GM12878 (cell line): ENCODE results near the gene VIPAS39. TPM values are rescaled to one million over a fixed set of nuclear protein-coding genes. Genes with fewer than 3 reads are reported as not detected.

ENCODE experiments used
- ATAC-seq: fragments of 200-7000 bp; cut with Tn5 transposase; 3 replicates; pipeline ENCODE4 v1.9.1; 2020; ENCODE audit warnings: mild to moderate bottlenecking, moderate library complexity
- BruUV-seq: library from RNA; stranded (reverse); fragments of 400-500 nt; replicated peaks from 2 replicates; lab custom pipeline; 2021; lab: Mats Ljungman, UMichigan
- CTCF ChIA-PET: fragments of 300-600 bp; sonication (Branson Sonifier 250); formaldehyde crosslinking; extraction: SDS; loops from one replicate; lab custom pipeline; 2021; ENCODE audit warnings: inconsistent platforms; lab: Yijun Ruan, JAX
- POLR2A ChIA-PET: fragments of 350-600 bp; formaldehyde crosslinking; extraction: SDS; loops from one replicate; lab custom pipeline; 2021; ENCODE audit warnings: inconsistent platforms; lab: Charles Lee
- RAD21 ChIA-PET: fragments of 300-600 bp; sonication (Branson Sonifier 250); formaldehyde crosslinking; loops from one replicate; lab custom pipeline; 2023; ENCODE audit warnings: antibody characterized with exemption; ENCODE audit not compliant: unreplicated experiment; lab: Charles Lee
- SMC1A ChIA-PET: fragments of 300-600 bp; sonication (Branson Sonifier 250); formaldehyde crosslinking; loops from one replicate; lab custom pipeline; 2023; ENCODE audit not compliant: unreplicated experiment, uncharacterized antibody; lab: Charles Lee
- DNase-seq: peaks from one replicate; pipeline ENCODE4 v3.0.0-alpha.2; 2011; ENCODE audit warnings: low read depth, low spot score
- FAIRE-seq: peaks from 3 replicates; lab custom pipeline; 2011; peaks lifted over from hg19 to GRCh38; lab: Jason Lieb, UNC
- H2AFZ ChIP-seq: 2 replicates; pipeline ENCODE4 v1.6.0; 2011; ENCODE audit warnings: low read depth, low read length, control low read depth; ENCODE audit not compliant: control insufficient read depth
- H3K27ac ChIP-seq: 2 replicates; pipeline ENCODE4 v1.5.1; 2011; ENCODE audit warnings: control low read depth; ENCODE audit not compliant: control insufficient read depth, insufficient read depth
- H3K27me3 ChIP-seq, 2 experiments: replicated peaks in 1 of 2; 2 replicates each; pipeline versions ENCODE4 v1.6.0 to v1.6.1; 2011; ENCODE audit warnings: low read length in 1 of 2; ENCODE audit not compliant: control insufficient read depth in 2 of 2, insufficient read depth in 2 of 2
- H3K36me3 ChIP-seq, 2 experiments: 2 replicates each; pipeline ENCODE4 v1.5.1; 2011; ENCODE audit warnings: low read length in 1 of 2; ENCODE audit not compliant: control insufficient read depth in 2 of 2, insufficient read depth in 2 of 2
- H3K4me1 ChIP-seq: 2 replicates; pipeline ENCODE4 v1.6.1; 2011; ENCODE audit warnings: mild to moderate bottlenecking, low read length, moderate library complexity, mixed read lengths; ENCODE audit not compliant: control insufficient read depth, insufficient read depth
- H3K4me2 ChIP-seq: 2 replicates; pipeline ENCODE4 v1.6.0; 2011; ENCODE audit warnings: control low read depth; ENCODE audit not compliant: control insufficient read depth, insufficient read depth
- H3K4me3 ChIP-seq: fragments of 200-600 bp; sonication (generic); 2 replicates; pipeline ENCODE4 v1.5.1; 2016
- H3K79me2 ChIP-seq: 2 replicates; pipeline ENCODE4 v1.6.0; 2011; ENCODE audit warnings: low read length; ENCODE audit not compliant: control insufficient read depth, insufficient read depth
- H3K9ac ChIP-seq: 2 replicates; pipeline ENCODE4 v1.8.0; 2011; ENCODE audit warnings: low read length, control low read depth, mixed read lengths; ENCODE audit not compliant: control insufficient read depth, insufficient read depth
- H3K9me3 ChIP-seq: replicated peaks from 3 replicates; pipeline ENCODE4 v1.5.1; 2011; ENCODE audit warnings: mild to moderate bottlenecking, low read length; ENCODE audit not compliant: control insufficient read depth, insufficient read depth
- H4K20me1 ChIP-seq: 2 replicates; pipeline ENCODE4 v1.6.0; 2011; ENCODE audit not compliant: control insufficient read depth, insufficient read depth
- CEBPB ChIP-seq, 2 experiments: fragments of 150-350 bp in 1 of 2; IDR thresholded peaks; 2 replicates each; pipeline ENCODE4 v1.6.1; 2012 to 2014; ENCODE audit warnings: low read depth in 2 of 2, low read length in 2 of 2, borderline replicate concordance in 1 of 2, inconsistent platforms in 1 of 2
- CHD1 ChIP-seq: IDR thresholded peaks from 2 replicates; pipeline ENCODE4 v1.6.1; 2012; ENCODE audit warnings: low read depth, low read length, improper control_type of control experiment
- CREM ChIP-seq: IDR thresholded peaks from 2 replicates; pipeline ENCODE4 v1.6.1; 2014; ENCODE audit warnings: antibody characterized with exemption, low read depth
- CUX1 ChIP-seq: IDR thresholded peaks from 2 replicates; pipeline ENCODE4 v1.6.1; 2012; ENCODE audit warnings: improper control_type of control experiment, low read depth, low read length; ENCODE audit not compliant: insufficient replicate concordance
- KAT2A ChIP-seq: conservative IDR thresholded peaks from 2 replicates; pipeline ENCODE4 v1.6.1; 2011; ENCODE audit warnings: low read depth, low read length; ENCODE audit not compliant: control insufficient read depth
- POLR2A ChIP-seq: IDR thresholded peaks from 2 replicates; pipeline ENCODE4 v1.6.1; 2011; ENCODE audit warnings: low read depth, mild to moderate bottlenecking, low read length
- RAD51 ChIP-seq: fragments of 450-650 bp; IDR thresholded peaks from 2 replicates; pipeline ENCODE4 v1.6.1; 2016; ENCODE audit warnings: moderate library complexity, mild to moderate bottlenecking, inconsistent platforms
- WGBS: methylation state at CpG from one replicate; pipeline ENCODE4 v1.1.6; 2016; ENCODE audit warnings: low lambda C conversion rate; ENCODE audit not compliant: insufficient replicate concordance, insufficient coverage; ENCODE audit errors: missing lambda C conversion rate; 5-methylcytosine and 5-hydroxymethylcytosine counted together
- in situ Hi-C: fragments of 300-500 bp; cut with MboI; formaldehyde crosslinking; loops from 9 replicates; pipeline ENCODE4 v1.14.3; 2018; ENCODE audit warnings: mixed read lengths
- intact Hi-C: fragments of 100-400 bp; cut with micrococcal nuclease; formaldehyde crosslinking; loops from one replicate; pipeline ENCODE4 v1.14.2; 2022; ENCODE audit not compliant: unreplicated experiment
- polyA plus RNA-seq, 11 experiments: library from polyadenylated mRNA; depleted of rRNA in 4 of 11; unstranded in 6 of 11; stranded (reverse) in 5 of 11; fragments of >200 nt; fragmentation: Nextera tagmentation in 4 of 11; fragmentation: Illumina TruSeq in 1 of 11; extraction: Ambion mirVana in 4 of 11; extraction: Trizol in 1 of 11; gene quantifications; 1 replicate in 1 of 11; 2 replicates in 10 of 11; pipeline versions ENCODE4 v1.2.1 to v1.2.3, GENCODE V29; 2011 to 2016; ENCODE audit warnings: inconsistent platforms in 2 of 11, missing spikeins in 2 of 11, low read depth in 1 of 11
- total RNA-seq, 4 experiments: library from RNA; depleted of rRNA in 3 of 4; stranded (reverse); fragments of >200 nt in 3 of 4; fragmentation: Illumina TruSeq in 1 of 4; extraction: Trizol in 1 of 4; gene quantifications; 2 replicates each; pipeline versions ENCODE4 v1.2.1 to v1.2.3, GENCODE V29; 2013 to 2021
- TF ChIP-seq, protein P1 (sequence below): IDR thresholded peaks from 2 replicates; pipeline ENCODE4 v1.6.1; 2011; ENCODE audit warnings: borderline replicate concordance, low read depth, mild to moderate bottlenecking, moderate library complexity, mixed read lengths, low read length; ENCODE audit not compliant: insufficient read depth; ENCODE audit errors: extremely low read length
- TF ChIP-seq, protein P2 (sequence below): fragments of 450-650 bp; IDR thresholded peaks from 2 replicates; pipeline ENCODE4 v1.6.1; 2018; ENCODE audit warnings: borderline replicate concordance, mild to moderate bottlenecking; ENCODE audit not compliant: partially characterized antibody

VIPAS39 gene
- total and polyA plus RNA-seq, 10 of the 15 experiments (the other 5 are each of a cell fraction or from before 2014, with no cell fraction given): 6.7 to 38.8 (median 18.5) TPM

GRCh38 chr14:77376771-77377501 is 80.5 kb downstream of the VIPAS39 start, which contains the start of the genes SAMD15 and TMED8:
SAMD15 (plus strand) TSS chr14:77377379; CDS start chr14:77377419, 40 bp downstream.
TMED8 (minus strand) TSS chr14:77377094; CDS start chr14:77377053, 41 bp downstream.
- Histone ChIP-seq H2AFZ (peak within 1 kb of the TSS; percentile 99), H3K27ac (peak within 1 kb of the TSS; percentile 89), H3K79me2 (peaks cover 45% of the 10 kb centered on the region), H4K20me1 (no peaks in the 10 kb centered on the region), H3K9me3 (no peaks in the 10 kb centered on the region), H3K9ac (peak within 1 kb of the TSS; percentile 95), H3K4me3 (peak within 1 kb of the TSS; percentile 83), H3K36me3 (no peaks in the 10 kb centered on the region), H3K27me3 (no peaks in the 10 kb centered on the region), H3K4me2 (peak within 1 kb of the TSS; percentile 86), H3K4me1 (peaks cover 15% of the 10 kb centered on the region)
- WGBS: 1% methylated on average over 63 of the region's 69 CpGs
- in situ Hi-C loops (no loop called here), intact Hi-C loops (loop anchor here (2.0 kb wide), 1 partner anchor 82 kb away; the partner anchor contains the start of gene AHSA1)
- RAD21 ChIA-PET: interaction anchor here (0.7 to 1.8 kb wide), 10 partner anchors 11 to 231 kb away, joined by 3 to 21 read pairs (median 4); partner anchors contain the start of genes GSTZ1, POMT2 and VIPAS39
- CTCF ChIA-PET: interaction anchor here (0.6 to 1.8 kb wide), 6 partner anchors 14 to 278 kb away, joined by 3 to 10 read pairs (median 7); partner anchors contain the start of gene GSTZ1
- POLR2A ChIA-PET: interaction anchor here (0.5 to 1.4 kb wide), 6 partner anchors 11 to 228 kb away, joined by 3 to 7 read pairs (median 4); partner anchors contain the start of genes AHSA1, GSTZ1 and POMT2
- BruUV-seq: no TSS peak
- DNase-seq: peak; percentile 53
- peak; percentile 94 for ATAC-seq
- SMC1A ChIA-PET: interaction anchor here (0.8 to 1.4 kb wide), 7 partner anchors 9 to 235 kb away, joined by 3 to 8 read pairs (median 4); partner anchors contain the start of gene GSTZ1
- peak; percentile 57 for FAIRE-seq
- TF ChIP-seq CUX1 (no peak), CREM (no peak), KAT2A (no peak), CHD1 (no peak), RAD51 (no peak), POLR2A (peak; percentile 75), CEBPB (IDR thresholded peaks at IDR 0.05; ENCODE audit: borderline replicate concordance in 1 of 2, low read depth in 2 of 2, low read length in 2 of 2) (no peak)
- TF ChIP-seq, protein P1, sequence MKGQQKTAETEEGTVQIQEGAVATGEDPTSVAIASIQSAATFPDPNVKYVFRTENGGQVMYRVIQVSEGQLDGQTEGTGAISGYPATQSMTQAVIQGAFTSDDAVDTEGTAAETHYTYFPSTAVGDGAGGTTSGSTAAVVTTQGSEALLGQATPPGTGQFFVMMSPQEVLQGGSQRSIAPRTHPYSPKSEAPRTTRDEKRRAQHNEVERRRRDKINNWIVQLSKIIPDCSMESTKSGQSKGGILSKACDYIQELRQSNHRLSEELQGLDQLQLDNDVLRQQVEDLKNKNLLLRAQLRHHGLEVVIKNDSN: no peak
- TF ChIP-seq, protein P2, sequence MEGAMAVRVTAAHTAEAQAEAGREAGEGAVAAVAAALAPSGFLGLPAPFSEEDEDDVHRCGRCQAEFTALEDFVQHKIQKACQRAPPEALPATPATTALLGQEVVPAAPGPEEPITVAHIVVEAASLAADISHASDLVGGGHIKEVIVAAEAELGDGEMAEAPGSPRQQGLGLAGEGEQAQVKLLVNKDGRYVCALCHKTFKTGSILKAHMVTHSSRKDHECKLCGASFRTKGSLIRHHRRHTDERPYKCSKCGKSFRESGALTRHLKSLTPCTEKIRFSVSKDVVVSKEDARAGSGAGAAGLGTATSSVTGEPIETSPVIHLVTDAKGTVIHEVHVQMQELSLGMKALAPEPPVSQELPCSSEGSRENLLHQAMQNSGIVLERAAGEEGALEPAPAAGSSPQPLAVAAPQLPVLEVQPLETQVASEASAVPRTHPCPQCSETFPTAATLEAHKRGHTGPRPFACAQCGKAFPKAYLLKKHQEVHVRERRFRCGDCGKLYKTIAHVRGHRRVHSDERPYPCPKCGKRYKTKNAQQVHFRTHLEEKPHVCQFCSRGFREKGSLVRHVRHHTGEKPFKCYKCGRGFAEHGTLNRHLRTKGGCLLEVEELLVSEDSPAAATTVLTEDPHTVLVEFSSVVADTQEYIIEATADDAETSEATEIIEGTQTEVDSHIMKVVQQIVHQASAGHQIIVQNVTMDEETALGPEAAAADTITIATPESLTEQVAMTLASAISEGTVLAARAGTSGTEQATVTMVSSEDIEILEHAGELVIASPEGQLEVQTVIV: peak; percentile 68
